Right lobe of liver (tissue), 6 donors: ENCODE data around the gene EGFL8. TPM values are rescaled to one million over a fixed set of nuclear protein-coding genes. Genes with fewer than 3 reads are reported as not detected.
"Not testable (repeated sequence)": the region's sequence is repeated elsewhere in the genome, so short reads cannot be mapped to it uniquely, and the experiment has no call there.

Source experiments
- ATAC-seq, 4 donors: fragments of 200-7000 bp; cut with Tn5 transposase; one replicate each; pipeline ENCODE4 v1.9.1; 2020; ENCODE audit warnings: mild to moderate bottlenecking in 4 of 4, moderate library complexity in 4 of 4
- DNase-seq, 3 donors: peaks; one replicate each; pipeline ENCODE4 v3.0.0-alpha.2; 2020
- H3K27ac ChIP-seq, 3 donors: fragments of 200-600 bp; one replicate each; pipeline ENCODE4 v1.8.0; 2022
- H3K27me3 ChIP-seq, 2 donors: fragments of 200-600 bp; one replicate each; pipeline ENCODE4 v1.8.0; 2022
- H3K36me3 ChIP-seq, 4 donors: fragments of 200-600 bp; sonication (generic) in 1 of 4; one replicate each; pipeline versions ENCODE4 v1.5.1 to v1.8.0; 2017 to 2022; ENCODE audit warnings: control low read depth in 1 of 4
- H3K4me1 ChIP-seq, 4 donors: fragments of 200-600 bp; sonication (generic) in 1 of 4; one replicate each; pipeline versions ENCODE4 v1.5.1 to v1.8.0; 2017 to 2022; ENCODE audit warnings: control low read depth in 1 of 4
- H3K4me3 ChIP-seq, 3 donors: fragments of 200-600 bp; one replicate each; pipeline ENCODE4 v1.8.0; 2022
- H3K9me3 ChIP-seq, 4 donors: fragments of 200-600 bp; sonication (generic) in 1 of 4; one replicate each; pipeline versions ENCODE4 v1.5.1 to v1.8.0; 2017 to 2022; ENCODE audit warnings: control low read depth in 1 of 4
- POLR2A ChIP-seq: fragments of 450-650 bp; IDR thresholded peaks from one replicate; pipeline ENCODE4 v1.6.1; 2017; ENCODE audit warnings: antibody characterized with exemption, mild to moderate bottlenecking
- WGBS: methylation state at CpG from one replicate; pipeline ENCODE4 v1.1.6; 2018; ENCODE audit warnings: low coverage, low lambda C conversion rate; ENCODE audit not compliant: insufficient coverage; ENCODE audit errors: missing lambda C conversion rate; 5-methylcytosine and 5-hydroxymethylcytosine counted together
- intact Hi-C, 2 donors: fragments of 100-400 bp; cut with DNase I; formaldehyde crosslinking; loops; one replicate each; pipeline versions ENCODE4 v1.11.2 to v1.14.1; 2022
- total RNA-seq, 6 experiments: library from RNA; depleted of rRNA in 2 of 6; stranded (reverse); fragments of >200 nt in 2 of 6; fragmentation: NEBNext Ultra II Directional in 3 of 6; extraction: Animal tissue kit (Norgen Biotek cat#: 25700) in 3 of 6; gene quantifications; one replicate each; pipeline versions ENCODE4 v1.1.0 to v1.2.4, GENCODE V29; 2016 to 2023
- TF ChIP-seq, protein P1 (sequence below), 4 donors: fragments of 200-600 bp in 3 of 4; fragments of 450-650 bp in 1 of 4; IDR thresholded peaks; one replicate each; pipeline versions ENCODE4 v1.5.1 to v1.8.0; 2016 to 2022; ENCODE audit warnings: antibody characterized with exemption in 4 of 4, mild to moderate bottlenecking in 2 of 4
- donor health status: DM: no; HTN: yes; CAD: no.
- donor health status: DM: no; HTN: no; CAD: no.
- donor health status: DM: no; HTN: no; CAD: no.
- donor health status: DM: no; HTN: yes; CAD: no.
- donor health status: DM: no; HTN: yes; CAD: no.

Gene EGFL8
- total RNA-seq, 6 experiments from 2014 or later = 1.4 to 6.0 (median 4.2) TPM

DNA sequence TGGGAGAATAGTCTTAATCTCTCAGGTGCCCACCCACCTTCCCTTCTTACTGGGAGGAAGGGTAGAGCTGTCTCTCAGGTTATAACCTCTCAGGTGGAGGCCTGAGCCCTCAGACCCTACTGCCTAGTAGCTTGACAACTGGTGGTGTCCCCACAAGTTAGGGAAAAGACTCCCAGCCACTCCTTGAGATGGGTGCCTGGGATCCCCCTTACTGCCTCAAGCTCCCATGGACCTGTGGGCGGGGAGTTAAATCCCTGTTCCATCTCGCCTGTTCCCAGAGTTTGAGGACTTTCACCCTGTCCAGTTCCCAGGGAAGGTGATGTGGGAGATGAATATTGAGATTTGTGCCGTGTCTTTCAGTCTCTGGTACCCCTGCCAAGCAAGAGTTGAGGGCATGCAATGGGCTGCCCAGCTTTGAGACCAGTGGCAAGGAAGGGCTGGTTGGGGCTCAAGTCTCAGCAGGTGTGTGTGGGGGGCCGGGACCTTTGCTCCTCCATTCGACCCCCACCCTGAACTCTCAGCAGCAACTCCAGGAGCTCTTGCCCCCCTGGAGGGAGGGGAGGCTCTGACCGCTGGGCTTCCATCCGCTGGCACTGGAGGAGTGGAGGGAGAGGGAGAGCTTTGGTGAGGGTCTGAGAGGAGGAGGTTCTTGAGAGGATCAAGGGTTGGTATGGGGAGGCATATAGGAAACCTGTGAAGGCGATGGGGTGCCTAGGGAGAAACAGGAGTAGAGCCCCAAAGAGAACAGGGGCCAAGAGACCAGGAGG is 26.7 kb downstream of the EGFL8 start:
- H3K27me3 ChIP-seq = no peaks in the 10 kb centered on the region
- peaks cover 0 to 15% (median 6%) of the 10 kb centered on the region in 4 donors for H3K4me1 ChIP-seq
- H3K27ac ChIP-seq = peak overlapping the region; percentile 86 to 96 (median 89)
- intact Hi-C loops = no loop called here
- no peak for DNase-seq
- H3K9me3 ChIP-seq = no peaks in the 10 kb centered on the region
- H3K4me3 ChIP-seq = peak overlapping the region; percentile 55 to 65 (median 64)
- ATAC-seq = no peak
- TF ChIP-seq, protein P1, sequence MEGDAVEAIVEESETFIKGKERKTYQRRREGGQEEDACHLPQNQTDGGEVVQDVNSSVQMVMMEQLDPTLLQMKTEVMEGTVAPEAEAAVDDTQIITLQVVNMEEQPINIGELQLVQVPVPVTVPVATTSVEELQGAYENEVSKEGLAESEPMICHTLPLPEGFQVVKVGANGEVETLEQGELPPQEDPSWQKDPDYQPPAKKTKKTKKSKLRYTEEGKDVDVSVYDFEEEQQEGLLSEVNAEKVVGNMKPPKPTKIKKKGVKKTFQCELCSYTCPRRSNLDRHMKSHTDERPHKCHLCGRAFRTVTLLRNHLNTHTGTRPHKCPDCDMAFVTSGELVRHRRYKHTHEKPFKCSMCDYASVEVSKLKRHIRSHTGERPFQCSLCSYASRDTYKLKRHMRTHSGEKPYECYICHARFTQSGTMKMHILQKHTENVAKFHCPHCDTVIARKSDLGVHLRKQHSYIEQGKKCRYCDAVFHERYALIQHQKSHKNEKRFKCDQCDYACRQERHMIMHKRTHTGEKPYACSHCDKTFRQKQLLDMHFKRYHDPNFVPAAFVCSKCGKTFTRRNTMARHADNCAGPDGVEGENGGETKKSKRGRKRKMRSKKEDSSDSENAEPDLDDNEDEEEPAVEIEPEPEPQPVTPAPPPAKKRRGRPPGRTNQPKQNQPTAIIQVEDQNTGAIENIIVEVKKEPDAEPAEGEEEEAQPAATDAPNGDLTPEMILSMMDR (IDR thresholded peaks at IDR 0.05) = no peak
- TF ChIP-seq POLR2A = no peak
- H3K36me3 ChIP-seq = peaks cover 0 to 3% (median 0%) of the 10 kb centered on the region in 4 donors
- WGBS = 62% methylated on average over 5 of the region's 8 CpGs

DNA sequence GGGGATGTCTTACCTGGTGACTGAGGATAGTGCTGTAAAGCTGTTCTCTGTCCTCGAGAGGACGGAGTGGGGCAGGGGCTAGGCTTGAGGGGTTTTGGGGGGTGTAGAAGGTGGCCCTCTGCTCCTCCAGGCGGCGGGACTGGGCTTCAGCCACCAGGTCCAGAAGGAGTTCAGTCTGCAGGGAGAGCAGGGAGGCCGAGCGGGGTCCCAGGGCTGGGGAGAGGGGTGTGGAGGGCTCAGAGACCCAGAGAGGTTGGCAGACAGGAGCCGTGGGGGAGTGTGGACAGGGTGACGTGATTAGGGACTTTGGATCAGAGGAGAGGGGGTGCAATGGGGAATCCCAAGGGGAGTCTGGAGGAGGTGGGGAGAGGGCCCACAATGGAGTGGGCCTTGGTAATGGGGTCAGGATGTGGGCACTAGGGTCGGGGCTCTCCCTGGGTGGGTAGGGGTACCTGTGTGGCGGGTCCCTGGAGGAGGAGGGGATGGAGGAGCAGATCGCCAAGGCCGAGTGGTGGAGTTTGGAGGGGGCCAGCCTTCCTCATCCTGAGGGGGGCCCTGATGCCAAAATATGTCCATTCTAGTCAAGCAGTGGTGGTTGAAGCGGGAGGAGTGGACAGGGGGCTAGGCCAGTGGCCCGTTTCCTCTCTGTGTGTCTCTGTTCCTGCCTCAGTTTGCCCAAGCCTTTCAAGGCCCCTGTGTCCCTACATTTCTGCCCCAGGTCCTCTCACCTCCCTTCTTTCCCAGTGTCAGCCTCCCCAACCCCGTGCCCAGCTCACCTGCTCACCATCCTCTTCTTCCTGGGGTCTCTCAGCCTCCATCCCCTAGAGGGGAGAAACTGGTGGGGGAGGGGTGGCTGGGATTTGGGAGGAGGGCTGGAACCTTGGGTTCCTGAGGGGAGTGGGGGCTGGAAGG is 27.6 kb downstream of the EGFL8 start:
- DNase-seq = peak in 1 of 3 donors; percentile 58

DNA sequence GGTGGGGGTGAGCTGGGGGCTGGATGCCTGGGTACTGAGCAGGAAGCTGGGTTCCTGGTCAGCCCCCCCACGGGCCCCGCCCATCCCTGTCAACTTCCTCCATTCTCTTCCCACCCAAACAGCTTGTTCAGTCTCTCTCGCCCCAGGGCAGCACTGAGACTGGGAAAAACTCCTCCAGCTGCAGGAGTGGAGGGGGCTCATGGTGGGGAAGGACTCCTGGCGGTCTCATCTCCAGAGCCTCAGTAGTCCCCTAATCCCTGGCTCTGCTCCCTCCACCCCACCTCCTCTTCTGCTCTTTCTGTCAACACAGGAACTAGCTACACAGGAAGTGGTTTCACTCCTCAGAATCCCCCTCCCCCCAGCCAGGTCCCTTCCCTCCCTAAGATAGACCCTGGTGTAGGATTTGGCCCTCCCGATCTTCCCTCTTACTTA is 28.2 kb downstream of the EGFL8 start, which contains the start of gene GPSM3:
Gene GPSM3 (minus strand): TSS at position 36 of the 432 bp plus-strand sequence. CDS start 130 bp downstream, outside the sequence.
- no peaks in the 10 kb centered on the region for H3K36me3 ChIP-seq
- 35% methylated on average over 2 of the region's 5 CpGs for WGBS
- peaks cover 0 to 15% (median 7%) of the 10 kb centered on the region in 4 donors for H3K4me1 ChIP-seq
- intact Hi-C loops = no loop called here
- TF ChIP-seq POLR2A = no peak
- TF ChIP-seq, protein P1 (IDR thresholded peaks at IDR 0.05) = no peak
- H3K27me3 ChIP-seq = no peaks in the 10 kb centered on the region
- H3K27ac ChIP-seq = peak within 1 kb of the TSS; percentile 69 to 96 (median 86)
- ATAC-seq (no peak), DNase-seq (peak; percentile 69 to 75 (median 74))
- peak within 1 kb of the TSS; percentile 6 to 64 (median 25) for H3K4me3 ChIP-seq
- H3K9me3 ChIP-seq = no peaks in the 10 kb centered on the region

More for the DNA sequence above, 27.6 kb downstream of the EGFL8 start:
- Histone ChIP-seq H3K27me3 (no peaks in the 10 kb centered on the region), H3K36me3 (peaks cover 0 to 2% (median 0%) of the 10 kb centered on the region in 4 donors), H3K9me3 (no peaks in the 10 kb centered on the region), H3K4me1 (peaks cover 0 to 15% (median 6%) of the 10 kb centered on the region in 4 donors), H3K27ac (peak overlapping the region; percentile 69 to 96 (median 86)), H3K4me3 (peak overlapping the region; percentile 6 to 64 (median 25))
- ATAC-seq = no peak
- WGBS = 52% methylated on average over 11 of the region's 15 CpGs
- TF ChIP-seq POLR2A = no peak
- TF ChIP-seq, protein P1 (IDR thresholded peaks at IDR 0.05) = no peak
- intact Hi-C loops = no loop called here

DNA sequence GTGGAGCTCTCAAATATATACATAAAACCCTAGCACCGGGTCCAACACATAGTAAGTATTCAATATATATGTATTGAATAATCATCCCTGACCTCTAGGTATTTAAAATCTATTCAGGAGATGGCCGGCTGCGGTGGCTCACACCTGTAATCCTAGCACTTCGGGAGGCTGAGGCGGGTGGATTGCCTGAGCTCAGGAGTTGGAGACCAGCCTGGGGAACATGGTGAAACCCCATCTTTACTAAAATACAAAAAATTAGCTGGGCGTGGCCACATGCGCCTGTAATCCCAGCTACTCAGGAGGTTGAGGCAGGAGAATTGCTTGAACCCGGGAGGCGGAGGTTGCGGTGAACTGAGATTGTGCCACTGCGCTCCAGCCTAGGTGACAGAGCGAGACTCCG is 28.7 kb downstream of the EGFL8 start:
- not testable (repeated sequence) for ATAC-seq
- WGBS = 79% methylated on average over 9 of the region's 13 CpGs

More for the DNA sequence above, 28.7 kb downstream of the EGFL8 start:
- intact Hi-C loops, H3K27me3 ChIP-seq, H3K9me3 ChIP-seq, H3K36me3 ChIP-seq, DNase-seq: not testable (repeated sequence)
- peak overlapping the region in 2 of 3 donors; percentile 6 to 64 for H3K4me3 ChIP-seq
- peak overlapping the region; percentile 69 to 96 (median 86) for H3K27ac ChIP-seq
- H3K4me1 ChIP-seq = peaks cover 0 to 15% (median 7%) of the 10 kb centered on the region in 4 donors
